ENCODE data around the gene MAGI1. TPM values are rescaled to one million over a fixed set of nuclear protein-coding genes. Genes with fewer than 3 reads are reported as not detected.

Gene MAGI1
- total and polyA plus RNA-seq, 5 donors, result 15.8 to 38.3 (median 32.8) TPM

GRCh38 chr3:65408531-65409175, 630.1 kb downstream of the MAGI1 start:
- intact Hi-C loops (cut with DNase I), result no loop called here
- no peak for ATAC-seq
- WGBS, result 74% methylated on average over 6 of the region's 6 CpGs
- H3K27ac ChIP-seq (ENCODE audit: low read length), result peak overlapping the region; percentile 9
- DNase-seq, result no peak
- H3K4me3 ChIP-seq (ENCODE audit: low read length), result no peak overlapping the region
- peaks cover 3% of the 10 kb centered on the region for H3K4me1 ChIP-seq (ENCODE audit: control insufficient read depth, insufficient read depth, low read length)
- no peaks in the 10 kb centered on the region for H3K27me3 ChIP-seq (ENCODE audit: control insufficient read depth, insufficient read depth)
- no peaks in the 10 kb centered on the region for H3K9me3 ChIP-seq (ENCODE audit: control insufficient read depth, low read length)

GRCh38 chr3:65406470-65406869, 632.2 kb downstream of the MAGI1 start:
- 95% methylated on average over 4 of the region's 4 CpGs for WGBS
- intact Hi-C loops (cut with DNase I), result no loop called here
- H3K4me3 ChIP-seq (ENCODE audit: low read length), result no peak overlapping the region
- no peak overlapping the region for H3K27ac ChIP-seq (ENCODE audit: low read length)
- no peaks in the 10 kb centered on the region for H3K9me3 ChIP-seq (ENCODE audit: control insufficient read depth, low read length)
- no peaks in the 10 kb centered on the region for H3K4me1 ChIP-seq (ENCODE audit: control insufficient read depth, insufficient read depth, low read length)
- H3K27me3 ChIP-seq (ENCODE audit: control insufficient read depth, insufficient read depth), result no peaks in the 10 kb centered on the region
- ATAC-seq (no peak), DNase-seq (no peak)

GRCh38 chr3:65402597-65402996, 636.1 kb downstream of the MAGI1 start:
- 71% methylated on average over 7 of the region's 7 CpGs for WGBS
- H3K4me3 ChIP-seq (ENCODE audit: low read length), result no peak overlapping the region
- H3K4me1 ChIP-seq (ENCODE audit: control insufficient read depth, insufficient read depth, low read length), result peaks cover 2% of the 10 kb centered on the region
- peak in 1 of 2 donors; percentile 14 for ATAC-seq
- intact Hi-C loops (cut with DNase I), result no loop called here
- no peaks in the 10 kb centered on the region for H3K9me3 ChIP-seq (ENCODE audit: control insufficient read depth, low read length)
- H3K27me3 ChIP-seq (ENCODE audit: control insufficient read depth, insufficient read depth), result no peaks in the 10 kb centered on the region
- peak in 1 of 3 donors; percentile 27 for DNase-seq
- no peak overlapping the region for H3K27ac ChIP-seq (ENCODE audit: low read length)

GRCh38 chr3:65401359-65402305, 637.1 kb downstream of the MAGI1 start:
- ATAC-seq, result no peak
- Histone ChIP-seq H3K27ac (ENCODE audit: low read length) (no peak overlapping the region), H3K4me3 (ENCODE audit: low read length) (no peak overlapping the region), H3K4me1 (ENCODE audit: control insufficient read depth, insufficient read depth, low read length) (peaks cover 2% of the 10 kb centered on the region), H3K27me3 (ENCODE audit: control insufficient read depth, insufficient read depth) (no peaks in the 10 kb centered on the region), H3K9me3 (ENCODE audit: control insufficient read depth, low read length) (no peaks in the 10 kb centered on the region)
- DNase-seq, result no peak
- intact Hi-C loops (cut with DNase I), result no loop called here
- 38% methylated on average over 10 of the region's 10 CpGs for WGBS

- no peak overlapping the region for H3K27ac ChIP-seq (ENCODE audit: low read length)
- 70% methylated on average over 5 of the region's 5 CpGs for WGBS
- H3K9me3 ChIP-seq (ENCODE audit: control insufficient read depth, low read length), result no peaks in the 10 kb centered on the region
- H3K4me1 ChIP-seq (ENCODE audit: control insufficient read depth, insufficient read depth, low read length), result peaks cover 2% of the 10 kb centered on the region
- ATAC-seq, result no peak
- no peak for DNase-seq
- intact Hi-C loops (cut with DNase I), result no loop called here
- no peaks in the 10 kb centered on the region for H3K27me3 ChIP-seq (ENCODE audit: control insufficient read depth, insufficient read depth)
- H3K4me3 ChIP-seq (ENCODE audit: low read length), result peak overlapping the region; percentile 26
Measured at GRCh38 chr3:65400899-65401298, 637.8 kb downstream of the MAGI1 start.

GRCh38 chr3:65398953-65399352, 639.8 kb downstream of the MAGI1 start:
- Histone ChIP-seq H3K27ac (ENCODE audit: low read length) (no peak overlapping the region), H3K4me3 (ENCODE audit: low read length) (no peak overlapping the region), H3K27me3 (ENCODE audit: control insufficient read depth, insufficient read depth) (no peaks in the 10 kb centered on the region), H3K9me3 (ENCODE audit: control insufficient read depth, low read length) (no peaks in the 10 kb centered on the region), H3K4me1 (ENCODE audit: control insufficient read depth, insufficient read depth, low read length) (peaks cover 2% of the 10 kb centered on the region)
- DNase-seq (no peak), ATAC-seq (no peak)
- intact Hi-C loops (cut with DNase I), result no loop called here

- H3K4me3 ChIP-seq (ENCODE audit: low read length), result no peak overlapping the region
- peaks cover 2% of the 10 kb centered on the region for H3K4me1 ChIP-seq (ENCODE audit: control insufficient read depth, insufficient read depth, low read length)
- ATAC-seq (no peak), DNase-seq (no peak)
- intact Hi-C loops (cut with DNase I), result no loop called here
- no peak overlapping the region for H3K27ac ChIP-seq (ENCODE audit: low read length)
- H3K27me3 ChIP-seq (ENCODE audit: control insufficient read depth, insufficient read depth), result no peaks in the 10 kb centered on the region
- no peaks in the 10 kb centered on the region for H3K9me3 ChIP-seq (ENCODE audit: control insufficient read depth, low read length)
Measured at GRCh38 chr3:65396078-65396477, 642.6 kb downstream of the MAGI1 start.

GRCh38 chr3:65391068-65391467, 647.6 kb downstream of the MAGI1 start:
- ATAC-seq (no peak), DNase-seq (no peak)
- intact Hi-C loops (cut with DNase I), result no loop called here
- Histone ChIP-seq H3K4me3 (ENCODE audit: low read length) (no peak overlapping the region), H3K27me3 (ENCODE audit: control insufficient read depth, insufficient read depth) (no peaks in the 10 kb centered on the region), H3K4me1 (ENCODE audit: control insufficient read depth, insufficient read depth, low read length) (no peaks in the 10 kb centered on the region), H3K27ac (ENCODE audit: low read length) (no peak overlapping the region), H3K9me3 (ENCODE audit: control insufficient read depth, low read length) (no peaks in the 10 kb centered on the region)
- WGBS, result 84% methylated on average over 5 of the region's 5 CpGs

- ATAC-seq, result no peak
- Histone ChIP-seq H3K27ac (ENCODE audit: low read length) (no peak overlapping the region), H3K27me3 (ENCODE audit: control insufficient read depth, insufficient read depth) (no peaks in the 10 kb centered on the region), H3K9me3 (ENCODE audit: control insufficient read depth, low read length) (no peaks in the 10 kb centered on the region), H3K4me1 (ENCODE audit: control insufficient read depth, insufficient read depth, low read length) (no peaks in the 10 kb centered on the region), H3K4me3 (ENCODE audit: low read length) (no peak overlapping the region)
- no peak for DNase-seq
- WGBS, result 85% methylated on average over 4 of the region's 4 CpGs
- intact Hi-C loops (cut with DNase I), result no loop called here
Measured at GRCh38 chr3:65385805-65386204, 652.9 kb downstream of the MAGI1 start.

- 89% methylated on average over 10 of the region's 10 CpGs for WGBS
- DNase-seq (no peak), ATAC-seq (no peak)
- Histone ChIP-seq H3K4me3 (ENCODE audit: low read length) (no peak overlapping the region), H3K27me3 (ENCODE audit: control insufficient read depth, insufficient read depth) (no peaks in the 10 kb centered on the region), H3K27ac (ENCODE audit: low read length) (no peak overlapping the region), H3K9me3 (ENCODE audit: control insufficient read depth, low read length) (no peaks in the 10 kb centered on the region), H3K4me1 (ENCODE audit: control insufficient read depth, insufficient read depth, low read length) (no peaks in the 10 kb centered on the region)
- intact Hi-C loops (cut with DNase I), result no loop called here
Measured at GRCh38 chr3:65381496-65382010, 657.2 kb downstream of the MAGI1 start.

GRCh38 chr3:65379223-65379622, 659.5 kb downstream of the MAGI1 start:
- Histone ChIP-seq H3K4me1 (ENCODE audit: control insufficient read depth, insufficient read depth, low read length) (no peaks in the 10 kb centered on the region), H3K4me3 (ENCODE audit: low read length) (no peak overlapping the region), H3K9me3 (ENCODE audit: control insufficient read depth, low read length) (no peaks in the 10 kb centered on the region), H3K27ac (ENCODE audit: low read length) (no peak overlapping the region), H3K27me3 (ENCODE audit: control insufficient read depth, insufficient read depth) (no peaks in the 10 kb centered on the region)
- ATAC-seq (no peak), DNase-seq (peak in 1 of 3 donors; percentile 41)
- intact Hi-C loops (cut with DNase I), result no loop called here
- 98% methylated on average over 35 of the region's 35 CpGs for WGBS

All from right cardiac atrium (tissue), 5 donors.